SK-N-SH (cell line): ENCODE data around the gene RAB3B. TPM values are rescaled to one million over a fixed set of nuclear protein-coding genes. Genes with fewer than 3 reads are reported as not detected.

Experiments
- CTCF ChIA-PET: fragments of 300-600, 350-600 bp; formaldehyde crosslinking; extraction: SDS; loops from one replicate; lab custom pipeline; 2021; lab: Yijun Ruan, JAX
- POLR2A ChIA-PET: fragments of 350-600 bp; sonication (Branson Sonifier 250); formaldehyde crosslinking; extraction: SDS; loops from one replicate; lab custom pipeline; 2020; ENCODE audit warnings: antibody characterized with exemption, inconsistent platforms; lab: Yijun Ruan, JAX
- DNase-seq: peaks from one replicate; pipeline ENCODE4 v3.0.0; 2012
- H2AFZ ChIP-seq: fragments of 200-600 bp; sonication (generic); 2 replicates; pipeline ENCODE4 v1.8.1; 2016; ENCODE audit warnings: antibody characterized with exemption, mild to moderate bottlenecking, low read depth
- H3F3A ChIP-seq: fragments of 200-600 bp; sonication (generic); replicated peaks from 2 replicates; pipeline ENCODE3; 2016; ENCODE audit warnings: antibody characterized with exemption, mild to moderate bottlenecking; ENCODE audit not compliant: insufficient read depth
- H3K27ac ChIP-seq, 2 experiments: fragments of 200-500 bp in 1 of 2; fragments of 200-600 bp in 1 of 2; sonication (Bioruptor generic) in 1 of 2; sonication (generic), shearing (Covaris generic) in 1 of 2; 2 replicates each; pipeline versions ENCODE4 v1.5.1 to v1.6.1; 2014 to 2016; ENCODE audit warnings: low read depth in 2 of 2, inconsistent platforms in 1 of 2, low read length in 1 of 2, mild to moderate bottlenecking in 1 of 2, mixed read lengths in 1 of 2
- H3K27me3 ChIP-seq: fragments of 200-600 bp; sonication (generic), shearing (Covaris generic); 2 replicates; pipeline ENCODE4 v1.6.1; 2016; ENCODE audit warnings: mixed run types; ENCODE audit not compliant: insufficient read depth
- H3K36me3 ChIP-seq, 2 experiments: fragments of 200-500 bp in 1 of 2; fragments of 200-600 bp in 1 of 2; sonication (Bioruptor generic) in 1 of 2; sonication (generic) in 1 of 2; replicated peaks in 1 of 2; 2 replicates each; pipeline versions ENCODE3 to v1.5.1; 2014 to 2016; ENCODE audit warnings: low read length in 1 of 2, mild to moderate bottlenecking in 1 of 2; ENCODE audit not compliant: insufficient read depth in 2 of 2, control insufficient read depth in 1 of 2
- H3K4me1 ChIP-seq, 2 experiments: fragments of 200-500 bp in 1 of 2; fragments of 200-600 bp in 1 of 2; sonication (Bioruptor generic) in 1 of 2; sonication (generic), shearing (Covaris generic) in 1 of 2; 2 replicates each; pipeline versions ENCODE4 v1.5.1 to v1.6.1; 2014 to 2016; ENCODE audit warnings: low read depth in 1 of 2, low read length in 1 of 2, mixed run types in 1 of 2; ENCODE audit not compliant: insufficient read depth in 2 of 2, control insufficient read depth in 1 of 2
- H3K4me2 ChIP-seq: fragments of 200-600 bp; sonication (generic), shearing (Covaris generic); 2 replicates; pipeline ENCODE4 v1.6.1; 2017; ENCODE audit warnings: mixed run types
- H3K4me3 ChIP-seq, 2 experiments: fragments of 200-500 bp in 1 of 2; fragments of 200-600 bp in 1 of 2; sonication (Bioruptor generic) in 1 of 2; sonication (generic), shearing (Covaris generic) in 1 of 2; 2 replicates each; pipeline versions ENCODE4 v1.5.1 to v1.8.1; 2014 to 2016; ENCODE audit warnings: low read depth in 2 of 2, inconsistent platforms in 1 of 2, low read length in 1 of 2, mild to moderate bottlenecking in 1 of 2, mixed read lengths in 1 of 2, moderate library complexity in 1 of 2
- H3K79me2 ChIP-seq: fragments of 200-600 bp; sonication (generic); 2 replicates; pipeline ENCODE4 v1.8.1; 2017; ENCODE audit warnings: mild to moderate bottlenecking; ENCODE audit not compliant: insufficient read depth
- H3K9ac ChIP-seq: fragments of 200-600 bp; sonication (generic); 2 replicates; pipeline ENCODE4 v1.6.1; 2017; ENCODE audit warnings: mixed run types
- H3K9me2 ChIP-seq: fragments of 200-600 bp; sonication (generic); 2 replicates; pipeline ENCODE4 v1.6.1; 2017; ENCODE audit warnings: mixed run types
- H3K9me3 ChIP-seq: fragments of 200-600 bp; sonication (generic); 2 replicates; pipeline ENCODE4 v1.6.1; 2017; ENCODE audit warnings: mixed run types, mild to moderate bottlenecking, moderate library complexity
- H4K20me1 ChIP-seq: fragments of 200-600 bp; sonication (generic); 2 replicates; pipeline ENCODE4 v1.6.1; 2017; ENCODE audit warnings: mild to moderate bottlenecking, mixed run types; ENCODE audit not compliant: insufficient read depth
- CHD2 ChIP-seq: fragments of 150-350 bp; IDR thresholded peaks from 2 replicates; pipeline ENCODE4 v1.6.1; 2018; ENCODE audit warnings: low read length; ENCODE audit not compliant: partially characterized antibody
- CTCF ChIP-seq: fragments of 200-600 bp; sonication (generic); IDR thresholded peaks from 2 replicates; pipeline ENCODE4 v1.6.1; 2017; ENCODE audit warnings: antibody characterized with exemption, mild to moderate bottlenecking, moderate library complexity
- ELF1 ChIP-seq: IDR thresholded peaks from 2 replicates; pipeline ENCODE4 v1.4.0; 2012
- EP300 ChIP-seq, 2 experiments: IDR thresholded peaks; 2 replicates each; pipeline versions ENCODE4 v1.4.0 to v1.6.1; 2012; ENCODE audit warnings: borderline replicate concordance in 1 of 2, low read depth in 1 of 2, low read length in 1 of 2
- EZH2phosphoT487 ChIP-seq: fragments of 200-600 bp; sonication (generic); IDR thresholded peaks from 2 replicates; pipeline ENCODE4 v1.6.1; 2017; ENCODE audit warnings: low read depth, mixed run types, mild to moderate bottlenecking, antibody characterized with exemption, moderate library complexity, borderline replicate concordance
- FOSL2 ChIP-seq: IDR thresholded peaks from 2 replicates; pipeline ENCODE4 v1.4.0; 2012; ENCODE audit warnings: low read depth, mild to moderate bottlenecking, moderate library complexity, borderline replicate concordance
- FOXM1 ChIP-seq: IDR thresholded peaks from 2 replicates; pipeline ENCODE4 v1.4.0; 2012; ENCODE audit warnings: low read depth, mild to moderate bottlenecking
- GABPA ChIP-seq: IDR thresholded peaks from 2 replicates; pipeline ENCODE4 v1.4.0; 2012; ENCODE audit warnings: low read depth, mild to moderate bottlenecking
- GATA2 ChIP-seq: sonication (generic); formaldehyde crosslinking; IDR thresholded peaks from 2 replicates; pipeline ENCODE4 v1.5.0; 2020; ENCODE audit warnings: mild to moderate bottlenecking, missing genetic modification reagents
- IRF3 ChIP-seq: fragments of 150-350 bp; IDR thresholded peaks from 2 replicates; pipeline ENCODE4 v1.6.1; 2016; ENCODE audit warnings: mild to moderate bottlenecking, low read depth, low read length
- MAX ChIP-seq: IDR thresholded peaks from 2 replicates; pipeline ENCODE4 v1.4.0; 2012; ENCODE audit warnings: low read depth
- NFIC ChIP-seq: IDR thresholded peaks from 2 replicates; pipeline ENCODE4 v1.4.0; 2012; ENCODE audit warnings: borderline replicate concordance
- NRF1 ChIP-seq: IDR thresholded peaks from 2 replicates; pipeline ENCODE4 v1.6.1; 2012; ENCODE audit warnings: low read depth, mild to moderate bottlenecking, low read length
- PBX3 ChIP-seq: IDR thresholded peaks from 2 replicates; pipeline ENCODE4; 2012
- POLR2AphosphoS5 ChIP-seq: IDR thresholded peaks from 2 replicates; pipeline ENCODE4 v1.6.1; 2012; ENCODE audit warnings: low read depth, low read length
- RAD21 ChIP-seq: IDR thresholded peaks from 2 replicates; pipeline ENCODE4 v1.6.1; 2012; ENCODE audit warnings: mild to moderate bottlenecking, low read length
- RCOR1 ChIP-seq: fragments of 150-350 bp; IDR thresholded peaks from 2 replicates; pipeline ENCODE4 v1.6.1; 2017; ENCODE audit warnings: antibody characterized with exemption, low read length
- RFX5 ChIP-seq: IDR thresholded peaks from 2 replicates; pipeline ENCODE4 v1.6.1; 2012; ENCODE audit warnings: mild to moderate bottlenecking, improper control_type of control experiment, low read length
- RXRA ChIP-seq: IDR thresholded peaks from 2 replicates; pipeline ENCODE4 v1.4.0; 2012; ENCODE audit warnings: low read depth, mild to moderate bottlenecking, borderline replicate concordance
- SIN3A ChIP-seq: IDR thresholded peaks from 2 replicates; pipeline ENCODE4 v1.6.1; 2012; ENCODE audit warnings: low read depth, mild to moderate bottlenecking, low read length, moderate library complexity, borderline replicate concordance
- SMC3 ChIP-seq: IDR thresholded peaks from 2 replicates; pipeline ENCODE4 v1.6.1; 2012; ENCODE audit warnings: low read depth, low read length, improper control_type of control experiment
- USF1 ChIP-seq: IDR thresholded peaks from 2 replicates; pipeline ENCODE4 v1.4.0; 2012; ENCODE audit warnings: low read depth, borderline replicate concordance
- USF2 ChIP-seq: fragments of 150-350 bp; IDR thresholded peaks from 2 replicates; pipeline ENCODE4 v1.6.1; 2017; ENCODE audit warnings: antibody characterized with exemption, low read length, low read depth, borderline replicate concordance
- ZBTB33 ChIP-seq: IDR thresholded peaks from 2 replicates; pipeline ENCODE4 v1.4.0; 2012; ENCODE audit warnings: low read depth, borderline replicate concordance
- WGBS: methylation state at CpG from one replicate; pipeline ENCODE4 v1.1.6; 2017; ENCODE audit warnings: low lambda C conversion rate; 5-methylcytosine and 5-hydroxymethylcytosine counted together
- polyA plus RNA-seq, 3 experiments: library from polyadenylated mRNA; depleted of rRNA; stranded (reverse); fragments of >200 nt; gene quantifications; 2 replicates each; pipeline ENCODE4 v1.2.3, GENCODE V29; 2012

RAB3B gene
- polyA plus RNA-seq, 1 of the 3 experiments (the other 2 are of a cell fraction), result 10.2 TPM

GRCh38 chr1:51878616-51879336 lies 111.7 kb downstream of the RAB3B start, which contains the start of gene NRDC:
Gene NRDC (minus strand): TSS chr1:51878727. CDS start chr1:51878615, 112 bp downstream.
- no peaks in the 10 kb centered on the region for H3K9me2 ChIP-seq
- peaks cover 8% of the 10 kb centered on the region for H3F3A ChIP-seq
- ChIA-PET POLR2A (interaction anchor here (1.0 to 1.2 kb wide), 2 partner anchors 18 to 176 kb away, joined by 3 to 5 read pairs; partner anchors contain the start of gene TXNDC12), CTCF (interaction anchor here (1.5 kb wide), 1 partner anchor 19 kb away, joined by 6 read pairs; no protein-coding TSS in a partner anchor)
- no peaks in the 10 kb centered on the region for H3K9me3 ChIP-seq
- peak within 1 kb of the TSS; percentile 93 for H3K9ac ChIP-seq
- peak within 1 kb of the TSS; percentile 73 to 87 for H3K4me3 ChIP-seq
- H4K20me1 ChIP-seq, result peaks cover 5% of the 10 kb centered on the region; the same call in 1 of the 2 replicates
- peaks cover 0 to 4% of the 10 kb centered on the region in 2 experiments for H3K36me3 ChIP-seq
- H3K4me2 ChIP-seq, result peak within 1 kb of the TSS; percentile 94
- WGBS, result 1% methylated on average over 50 of the region's 54 CpGs
- peaks cover 4 to 5% of the 10 kb centered on the region in 2 experiments; a peak in 1 of 4 replicates for H3K4me1 ChIP-seq
- no peaks in the 10 kb centered on the region for H3K27me3 ChIP-seq
- peak within 1 kb of the TSS; percentile 88 for H2AFZ ChIP-seq
- H3K27ac ChIP-seq, result peak within 1 kb of the TSS; percentile 92 to 96
- DNase-seq, result peak; percentile 93
- peaks cover 47% of the 10 kb centered on the region for H3K79me2 ChIP-seq
- no peak for TF ChIP-seq RXRA
- TF ChIP-seq NRF1, result no peak
- no peak for TF ChIP-seq RCOR1
- TF ChIP-seq FOXM1, result no peak
- peak; percentile 92 for TF ChIP-seq USF1
- peak; percentile 71; the same call in 1 of the 2 replicates for TF ChIP-seq ELF1
- peak; percentile 14 to 63; a peak in 2 of 4 replicates for TF ChIP-seq EP300 (IDR thresholded peaks at IDR 0.05; ENCODE audit: borderline replicate concordance in 1 of 2, low read depth in 1 of 2, low read length in 1 of 2)
- TF ChIP-seq PBX3, result peak; percentile 51
- TF ChIP-seq GABPA, result peak; percentile 88
- TF ChIP-seq IRF3, result peak; percentile 32; the same call in 1 of the 2 replicates
- TF ChIP-seq CTCF, result no peak
- peak; percentile 89 for TF ChIP-seq POLR2AphosphoS5
- peak; percentile 50 for TF ChIP-seq SIN3A
- TF ChIP-seq RAD21, result no peak
- peak; percentile 88 for TF ChIP-seq RFX5
- TF ChIP-seq CHD2, result peak; percentile 89
- TF ChIP-seq NFIC, result no peak
- TF ChIP-seq EZH2phosphoT487, result no peak
- TF ChIP-seq MAX, result peak; percentile 39; the same call in 1 of the 2 replicates
- TF ChIP-seq SMC3, result no peak
- peak; percentile 60 for TF ChIP-seq USF2
- no peak for TF ChIP-seq GATA2 (CRISPR knock-in tag)
- TF ChIP-seq FOSL2, result 0 out of 2 replicates have a peak, but pooled peaks have one; percentile 6
- peak; percentile 29; the same call in 1 of the 2 replicates for TF ChIP-seq ZBTB33
